ENCODE measurements around the gene EMILIN1. TPM values are rescaled to one million over a fixed set of nuclear protein-coding genes. Genes with fewer than 3 reads are reported as not detected.

The EMILIN1 gene
- total and polyA plus RNA-seq, 2 of the 8 experiments (the other 6 are each of a cell fraction or from before 2014, with no cell fraction given), result 1.9 to 3.0 TPM

- Histone ChIP-seq H3K4me1 (replicated peaks in 1 of 4; ENCODE audit: control insufficient read depth in 3 of 4, insufficient read depth in 4 of 4, low read length in 3 of 4) (peaks cover 0 to 21% (median 14%) of the 10 kb centered on the region in 4 experiments; a peak in 6 of 7 replicates), H3K36me3 (ENCODE audit: control insufficient read depth in 2 of 4, insufficient read depth in 4 of 4, low read length in 3 of 4) (no peaks in the 10 kb centered on the region), H3K4me2 (ENCODE audit: insufficient read depth in 1 of 2, low read depth in 2 of 2, low read length in 2 of 2) (peak overlapping the region in 1 of 2 experiments; percentile 33; a peak in 1 of 4 replicates), H2BK12ac (ENCODE audit: low read depth, low read length) (peak overlapping the region; percentile 84; the same call in 1 of the 2 replicates), H3K4ac (replicated peaks; ENCODE audit: insufficient read length, low read depth, low read length) (no peak overlapping the region), H4K5ac (ENCODE audit: insufficient read length, low read depth, low read length) (no peak overlapping the region), H4K20me1 (replicated peaks in 1 of 2; ENCODE audit: control insufficient read depth in 1 of 2, insufficient read depth in 2 of 2, low read length in 2 of 2) (no peaks in the 10 kb centered on the region), H3K56ac (replicated peaks; ENCODE audit: insufficient read length, low read depth, low read length) (no peak overlapping the region), H3K79me1 (ENCODE audit: low read depth, low read length) (no peaks in the 10 kb centered on the region), H2AK5ac (ENCODE audit: low read depth, low read length) (peak overlapping the region; percentile 43), H3K4me3 (ENCODE audit: extremely low read depth in 1 of 4, insufficient read depth in 2 of 4, low read depth in 3 of 4, low read length in 4 of 4) (no peak overlapping the region), H2AFZ (ENCODE audit: low read length) (no peak overlapping the region), H4K91ac (replicated peaks; ENCODE audit: insufficient read length, low read length) (peak overlapping the region; percentile 66), H3K9me3 (ENCODE audit: insufficient read depth in 2 of 2, low read depth in 1 of 2, low read length in 1 of 2) (no peaks in the 10 kb centered on the region), H3K9ac (replicated peaks in 1 of 4; ENCODE audit: extremely low read depth in 1 of 4, low read depth in 3 of 4, low read length in 3 of 4) (peak overlapping the region in 1 of 4 experiments; percentile 13; a peak in 1 of 7 replicates), H3K18ac (ENCODE audit: extremely low read depth, low read length) (peak overlapping the region; percentile 38; the same call in 1 of the 2 replicates), H3K23ac (ENCODE audit: insufficient read length) (no peak overlapping the region), H4K8ac (ENCODE audit: extremely low read depth, insufficient read depth, low read length) (peak overlapping the region; percentile 69; the same call in 1 of the 2 replicates), H2BK120ac (replicated peaks; ENCODE audit: low read depth, low read length) (no peak overlapping the region), H2BK5ac (ENCODE audit: low read depth, low read length) (peak overlapping the region; percentile 12; the same call in 1 of the 2 replicates), H3K27me3 (replicated peaks in 1 of 4; ENCODE audit: control insufficient read depth in 3 of 4, extremely low read depth in 1 of 4, insufficient read depth in 3 of 4, low read length in 3 of 4) (peaks cover 0 to 8% (median 5%) of the 10 kb centered on the region in 4 experiments; a peak in 2 of 7 replicates), H2BK20ac (ENCODE audit: low read length) (peak overlapping the region; percentile 32; the same call in 1 of the 2 replicates), H2BK15ac (ENCODE audit: low read length) (peak overlapping the region; percentile 88; the same call in 1 of the 2 replicates), H3K14ac (ENCODE audit: insufficient read length) (no peak overlapping the region), H3K27ac (ENCODE audit: low read depth, low read length) (no peak overlapping the region), H3K23me2 (ENCODE audit: low read depth, low read length) (peaks cover 3% of the 10 kb centered on the region; the same call in 1 of the 2 replicates), H3K79me2 (ENCODE audit: control insufficient read depth in 1 of 2, insufficient read depth in 2 of 2, low read length in 2 of 2) (no peaks in the 10 kb centered on the region)
- ChIA-PET POLR2A (ENCODE audit: partially characterized antibody) (interaction anchor here (0.8 to 5.7 kb wide), 8 partner anchors 8 to 264 kb away, joined by 3 to 63 read pairs (median 3); partner anchors contain the start of genes CAD and OST4), CTCF (ENCODE audit: partially characterized antibody) (interaction anchor here (0.8 to 16.5 kb wide), 16 partner anchors 8 to 846 kb away, joined by 3 to 160 read pairs (median 4); partner anchors contain the start of genes AGBL5 and OST4)
- DNase-seq (ENCODE audit: low read depth in 1 of 2, low spot score in 2 of 2) (no peak), FAIRE-seq (no peak)
- TF ChIP-seq RXRA (IDR thresholded peaks at IDR 0.05; ENCODE audit: insufficient read depth, low read depth, low read length) (no peak), YY1 (IDR thresholded peaks at IDR 0.05; ENCODE audit: low read depth, low read length) (no peak), CEBPB (IDR thresholded peaks at IDR 0.05; ENCODE audit: low read depth, low read length) (no peak), POLR2A (IDR thresholded peaks at IDR 0.05; ENCODE audit: control extremely low read depth in 1 of 2, low read depth in 2 of 2, low read length in 2 of 2) (no peak)
- WGBS, 2 experiments (ENCODE audit: extremely low coverage in 1 of 2, insufficient coverage in 1 of 2, insufficient read length in 1 of 2, insufficient replicate concordance in 2 of 2, low coverage in 1 of 2, low lambda C conversion rate in 2 of 2, missing lambda C conversion rate in 1 of 2), result 92% methylated on average over 14 of the region's 14 CpGs; no CpG with 5 or more reads in 1 of the 2 experiments
Observed at GRCh38 chr2:27080603-27080936, 2.2 kb downstream of the EMILIN1 start.

Data from H1 (cell line).